ENCODE results near the gene PTPRN2. TPM values are rescaled to one million over a fixed set of nuclear protein-coding genes. Genes with fewer than 3 reads are reported as not detected.

Gene PTPRN2
- total RNA-seq, 2 experiments from 2014 or later: 0.70 TPM; not detected in 1

DNA sequence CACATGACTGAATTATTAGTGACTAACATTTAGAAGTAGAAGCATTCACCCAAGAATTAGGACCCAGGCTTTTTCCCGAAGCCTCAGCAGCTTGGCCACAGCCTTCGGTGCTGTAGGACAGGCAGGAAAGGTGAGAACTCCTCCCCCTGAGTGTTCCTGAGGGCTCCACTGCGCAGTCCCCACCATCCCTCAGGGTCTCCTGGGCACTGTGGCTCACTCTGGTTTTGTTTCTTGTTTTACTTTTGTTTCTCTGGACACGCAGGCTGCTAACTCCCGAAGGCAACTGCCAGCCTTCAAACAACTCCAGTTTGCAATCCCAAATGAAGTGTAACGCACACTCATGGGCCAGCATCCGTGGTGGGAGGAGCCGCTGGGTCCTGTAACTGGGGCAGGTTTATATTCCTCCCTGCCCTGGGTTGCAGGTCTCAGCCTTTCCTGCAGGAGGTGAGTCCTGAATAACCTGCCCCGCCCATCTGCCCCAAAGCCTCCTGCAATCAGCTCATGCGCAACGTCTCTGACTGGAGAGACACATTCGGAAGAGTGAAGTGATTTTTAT, 492.9 kb downstream of the PTPRN2 start:
- POLR2A ChIA-PET: no interaction called here
- H4K20me1 ChIP-seq (ENCODE audit: insufficient read depth, low read length): no peaks in the 10 kb centered on the region
- no TSS peak for BruUV-seq (replicated peaks)
- H3K27ac ChIP-seq (ENCODE audit: low read depth, low read length, poor library complexity, severe bottlenecking): no peak overlapping the region
- CTCF ChIA-PET (ENCODE audit: unreplicated experiment): no interaction called here
- no peak overlapping the region for H3K4me2 ChIP-seq (ENCODE audit: low read length)
- TF ChIP-seq EZH2phosphoT487 (IDR thresholded peaks at IDR 0.05; ENCODE audit: borderline replicate concordance, low read depth, low read length): no peak
- TF ChIP-seq, protein P1, sequence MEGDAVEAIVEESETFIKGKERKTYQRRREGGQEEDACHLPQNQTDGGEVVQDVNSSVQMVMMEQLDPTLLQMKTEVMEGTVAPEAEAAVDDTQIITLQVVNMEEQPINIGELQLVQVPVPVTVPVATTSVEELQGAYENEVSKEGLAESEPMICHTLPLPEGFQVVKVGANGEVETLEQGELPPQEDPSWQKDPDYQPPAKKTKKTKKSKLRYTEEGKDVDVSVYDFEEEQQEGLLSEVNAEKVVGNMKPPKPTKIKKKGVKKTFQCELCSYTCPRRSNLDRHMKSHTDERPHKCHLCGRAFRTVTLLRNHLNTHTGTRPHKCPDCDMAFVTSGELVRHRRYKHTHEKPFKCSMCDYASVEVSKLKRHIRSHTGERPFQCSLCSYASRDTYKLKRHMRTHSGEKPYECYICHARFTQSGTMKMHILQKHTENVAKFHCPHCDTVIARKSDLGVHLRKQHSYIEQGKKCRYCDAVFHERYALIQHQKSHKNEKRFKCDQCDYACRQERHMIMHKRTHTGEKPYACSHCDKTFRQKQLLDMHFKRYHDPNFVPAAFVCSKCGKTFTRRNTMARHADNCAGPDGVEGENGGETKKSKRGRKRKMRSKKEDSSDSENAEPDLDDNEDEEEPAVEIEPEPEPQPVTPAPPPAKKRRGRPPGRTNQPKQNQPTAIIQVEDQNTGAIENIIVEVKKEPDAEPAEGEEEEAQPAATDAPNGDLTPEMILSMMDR (conservative IDR thresholded peaks at IDR 0.05; ENCODE audit: low read length): no peak
- H3K9me2 ChIP-seq (ENCODE audit: insufficient read depth, low read length): no peaks in the 10 kb centered on the region
- H3K79me2 ChIP-seq (ENCODE audit: insufficient read depth, low read depth, low read length): no peaks in the 10 kb centered on the region
- no peak overlapping the region for H2AFZ ChIP-seq (ENCODE audit: low read length)
- no peak overlapping the region for H3K4me3 ChIP-seq (ENCODE audit: low read depth, low read length, poor library complexity, severe bottlenecking)
- H3K36me3 ChIP-seq (ENCODE audit: insufficient read depth, low read length): no peaks in the 10 kb centered on the region
- no peaks in the 10 kb centered on the region for H3K4me1 ChIP-seq (ENCODE audit: insufficient read depth, low read length, poor library complexity, severe bottlenecking)
- intact Hi-C loops (cut with micrococcal nuclease; ENCODE audit: unreplicated experiment): no loop called here
- no peak for DNase-seq (ENCODE audit: low spot score)
- no peaks in the 10 kb centered on the region for H3K9me3 ChIP-seq (ENCODE audit: low read length)

GRCh38 chr7:158094046-158094445, 493.6 kb downstream of the PTPRN2 start:
- H3K4me1 ChIP-seq (ENCODE audit: insufficient read depth, low read length, poor library complexity, severe bottlenecking): no peaks in the 10 kb centered on the region
- H3K9me2 ChIP-seq (ENCODE audit: insufficient read depth, low read length): no peaks in the 10 kb centered on the region
- no peaks in the 10 kb centered on the region for H4K20me1 ChIP-seq (ENCODE audit: insufficient read depth, low read length)
- CTCF ChIA-PET (ENCODE audit: unreplicated experiment): no interaction called here
- H3K36me3 ChIP-seq (ENCODE audit: insufficient read depth, low read length): no peaks in the 10 kb centered on the region
- no peaks in the 10 kb centered on the region for H3K79me2 ChIP-seq (ENCODE audit: insufficient read depth, low read depth, low read length)
- no peak overlapping the region for H3K4me3 ChIP-seq (ENCODE audit: low read depth, low read length, poor library complexity, severe bottlenecking)
- H2AFZ ChIP-seq (ENCODE audit: low read length): no peak overlapping the region
- no peaks in the 10 kb centered on the region for H3K9me3 ChIP-seq (ENCODE audit: low read length)
- POLR2A ChIA-PET: no interaction called here
- intact Hi-C loops (cut with micrococcal nuclease; ENCODE audit: unreplicated experiment): no loop called here
- TF ChIP-seq, protein P1 (conservative IDR thresholded peaks at IDR 0.05; ENCODE audit: low read length): no peak
- no peak for TF ChIP-seq EZH2phosphoT487 (IDR thresholded peaks at IDR 0.05; ENCODE audit: borderline replicate concordance, low read depth, low read length)
- H3K27ac ChIP-seq (ENCODE audit: low read depth, low read length, poor library complexity, severe bottlenecking): no peak overlapping the region
- no peak overlapping the region for H3K4me2 ChIP-seq (ENCODE audit: low read length)
- DNase-seq (ENCODE audit: low spot score): no peak
- BruUV-seq (replicated peaks): no TSS peak

GRCh38 chr7:158093156-158093796, 494.3 kb downstream of the PTPRN2 start:
- H3K79me2 ChIP-seq (ENCODE audit: insufficient read depth, low read depth, low read length): no peaks in the 10 kb centered on the region
- H3K4me3 ChIP-seq (ENCODE audit: low read depth, low read length, poor library complexity, severe bottlenecking): no peak overlapping the region
- H3K9me3 ChIP-seq (ENCODE audit: low read length): no peaks in the 10 kb centered on the region
- ChIA-PET POLR2A (no interaction called here), CTCF (ENCODE audit: unreplicated experiment) (no interaction called here)
- no peak for DNase-seq (ENCODE audit: low spot score)
- no peak overlapping the region for H3K4me2 ChIP-seq (ENCODE audit: low read length)
- intact Hi-C loops (cut with micrococcal nuclease; ENCODE audit: unreplicated experiment): no loop called here
- TF ChIP-seq EZH2phosphoT487 (IDR thresholded peaks at IDR 0.05; ENCODE audit: borderline replicate concordance, low read depth, low read length): no peak
- TF ChIP-seq, protein P1 (conservative IDR thresholded peaks at IDR 0.05; ENCODE audit: low read length): no peak
- H3K36me3 ChIP-seq (ENCODE audit: insufficient read depth, low read length): no peaks in the 10 kb centered on the region
- BruUV-seq (replicated peaks): no TSS peak
- H3K27ac ChIP-seq (ENCODE audit: low read depth, low read length, poor library complexity, severe bottlenecking): no peak overlapping the region
- H3K9me2 ChIP-seq (ENCODE audit: insufficient read depth, low read length): no peaks in the 10 kb centered on the region
- no peaks in the 10 kb centered on the region for H4K20me1 ChIP-seq (ENCODE audit: insufficient read depth, low read length)
- no peak overlapping the region for H2AFZ ChIP-seq (ENCODE audit: low read length)
- no peaks in the 10 kb centered on the region for H3K4me1 ChIP-seq (ENCODE audit: insufficient read depth, low read length, poor library complexity, severe bottlenecking)

All from OCI-LY7 (cell line).